Measurements from ENCODE around the gene CMIP.
A peak's percentile ranks its signal among the peaks of the same experiment; 100 is the strongest.

Gene CMIP

GRCh38 chr16:81658373-81658772, 213.8 kb downstream of the CMIP start:
- Mint-ChIP-seq H3K9me3 (no peaks in the 10 kb centered on the region), H3K4me1 (ENCODE audit: low read depth) (no peaks in the 10 kb centered on the region), H3K4me3 (no peak overlapping the region), H3K27me3 (no peaks in the 10 kb centered on the region), H3K27ac (no peak overlapping the region), H3K36me3 (ENCODE audit: low read depth) (peaks cover 61% of the 10 kb centered on the region)
- no peak for DNase-seq

- no peak overlapping the region for H3K27ac Mint-ChIP-seq
- no peaks in the 10 kb centered on the region for H3K9me3 Mint-ChIP-seq
- DNase-seq, result no peak
- H3K4me1 Mint-ChIP-seq (ENCODE audit: low read depth), result no peaks in the 10 kb centered on the region
- H3K27me3 Mint-ChIP-seq, result no peaks in the 10 kb centered on the region
- H3K4me3 Mint-ChIP-seq, result no peak overlapping the region
- peaks cover 66% of the 10 kb centered on the region for H3K36me3 Mint-ChIP-seq (ENCODE audit: low read depth)
Observed at GRCh38 chr16:81659249-81659648, 214.6 kb downstream of the CMIP start.

DNA sequence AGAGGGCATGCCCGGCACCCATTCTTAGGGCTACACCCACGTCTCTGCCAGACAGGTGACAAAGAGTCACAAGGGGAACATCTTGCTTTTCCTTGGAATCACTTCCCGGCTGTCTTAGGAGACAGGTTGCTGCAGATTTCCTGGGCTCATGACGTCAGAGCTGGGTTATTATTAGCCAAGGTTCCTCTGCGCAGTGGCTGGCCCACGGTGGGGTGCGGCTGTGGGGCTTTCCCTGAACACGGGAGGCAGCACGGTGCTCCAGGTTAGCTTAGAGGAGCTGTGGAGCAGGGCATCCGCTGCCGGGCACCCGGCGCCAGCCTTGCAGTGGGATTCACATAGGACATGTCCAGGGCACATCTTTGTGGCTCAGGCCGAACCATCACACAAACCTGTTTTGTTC, 216.5 kb downstream of the CMIP start:
- peaks cover 76% of the 10 kb centered on the region for H3K36me3 Mint-ChIP-seq (ENCODE audit: low read depth)
- no peaks in the 10 kb centered on the region for H3K27me3 Mint-ChIP-seq
- no peaks in the 10 kb centered on the region for H3K9me3 Mint-ChIP-seq
- DNase-seq, result no peak
- no peaks in the 10 kb centered on the region for H3K4me1 Mint-ChIP-seq (ENCODE audit: low read depth)
- no peak overlapping the region for H3K27ac Mint-ChIP-seq
- no peak overlapping the region for H3K4me3 Mint-ChIP-seq

- Mint-ChIP-seq H3K27ac (no peak overlapping the region), H3K27me3 (no peaks in the 10 kb centered on the region), H3K4me3 (no peak overlapping the region), H3K4me1 (ENCODE audit: low read depth) (no peaks in the 10 kb centered on the region), H3K9me3 (no peaks in the 10 kb centered on the region), H3K36me3 (ENCODE audit: low read depth) (peaks cover 67% of the 10 kb centered on the region)
- no peak for DNase-seq
Observed at GRCh38 chr16:81664153-81664552, 219.5 kb downstream of the CMIP start.

DNA sequence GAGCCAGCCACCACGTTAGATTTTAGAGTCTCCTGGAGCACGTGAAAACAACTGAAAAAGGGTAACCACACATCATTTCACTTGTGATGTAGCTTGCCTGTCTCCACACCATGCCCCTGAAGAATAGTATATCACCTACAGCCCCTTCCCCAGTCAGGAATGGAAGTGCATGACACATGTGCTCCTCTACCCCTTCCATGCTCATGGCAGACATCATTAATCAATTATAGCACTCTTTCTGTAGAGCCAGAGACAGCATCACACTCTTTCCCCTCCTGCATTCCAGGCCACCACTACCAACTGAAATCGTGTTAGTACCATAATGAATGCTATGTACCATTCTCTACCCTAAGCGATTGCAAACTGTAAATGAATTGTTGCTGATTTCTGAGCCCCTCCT, 221.0 kb downstream of the CMIP start:
- H3K27ac Mint-ChIP-seq, result peak overlapping the region; percentile 27
- H3K4me1 Mint-ChIP-seq (ENCODE audit: low read depth), result no peaks in the 10 kb centered on the region
- DNase-seq, result no peak
- no peak overlapping the region for H3K4me3 Mint-ChIP-seq
- no peaks in the 10 kb centered on the region for H3K9me3 Mint-ChIP-seq
- peaks cover 66% of the 10 kb centered on the region for H3K36me3 Mint-ChIP-seq (ENCODE audit: low read depth)
- H3K27me3 Mint-ChIP-seq, result no peaks in the 10 kb centered on the region

DNA sequence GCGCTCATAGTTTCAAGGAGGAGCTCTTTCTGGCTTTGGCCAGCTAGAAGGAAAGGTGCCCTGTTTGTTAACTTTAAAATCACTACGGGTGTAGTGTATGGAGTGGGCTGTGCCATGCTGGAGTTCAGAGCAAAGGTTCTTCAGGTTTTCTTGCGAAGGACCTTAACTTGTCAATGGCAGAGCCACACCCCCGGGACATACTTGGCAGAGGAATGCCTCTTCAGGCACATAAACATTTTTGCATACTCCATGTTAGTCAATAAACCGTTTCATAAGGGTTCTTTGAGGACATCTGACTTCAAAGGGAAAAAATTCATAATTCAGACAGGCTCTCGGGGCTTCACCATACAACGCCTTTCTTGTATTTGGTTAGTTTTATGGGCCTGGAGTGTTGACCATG, 221.5 kb downstream of the CMIP start:
- no peak overlapping the region for H3K27ac Mint-ChIP-seq
- no peaks in the 10 kb centered on the region for H3K27me3 Mint-ChIP-seq
- no peak for DNase-seq
- peaks cover 69% of the 10 kb centered on the region for H3K36me3 Mint-ChIP-seq (ENCODE audit: low read depth)
- H3K9me3 Mint-ChIP-seq, result no peaks in the 10 kb centered on the region
- no peaks in the 10 kb centered on the region for H3K4me1 Mint-ChIP-seq (ENCODE audit: low read depth)
- H3K4me3 Mint-ChIP-seq, result no peak overlapping the region

DNA sequence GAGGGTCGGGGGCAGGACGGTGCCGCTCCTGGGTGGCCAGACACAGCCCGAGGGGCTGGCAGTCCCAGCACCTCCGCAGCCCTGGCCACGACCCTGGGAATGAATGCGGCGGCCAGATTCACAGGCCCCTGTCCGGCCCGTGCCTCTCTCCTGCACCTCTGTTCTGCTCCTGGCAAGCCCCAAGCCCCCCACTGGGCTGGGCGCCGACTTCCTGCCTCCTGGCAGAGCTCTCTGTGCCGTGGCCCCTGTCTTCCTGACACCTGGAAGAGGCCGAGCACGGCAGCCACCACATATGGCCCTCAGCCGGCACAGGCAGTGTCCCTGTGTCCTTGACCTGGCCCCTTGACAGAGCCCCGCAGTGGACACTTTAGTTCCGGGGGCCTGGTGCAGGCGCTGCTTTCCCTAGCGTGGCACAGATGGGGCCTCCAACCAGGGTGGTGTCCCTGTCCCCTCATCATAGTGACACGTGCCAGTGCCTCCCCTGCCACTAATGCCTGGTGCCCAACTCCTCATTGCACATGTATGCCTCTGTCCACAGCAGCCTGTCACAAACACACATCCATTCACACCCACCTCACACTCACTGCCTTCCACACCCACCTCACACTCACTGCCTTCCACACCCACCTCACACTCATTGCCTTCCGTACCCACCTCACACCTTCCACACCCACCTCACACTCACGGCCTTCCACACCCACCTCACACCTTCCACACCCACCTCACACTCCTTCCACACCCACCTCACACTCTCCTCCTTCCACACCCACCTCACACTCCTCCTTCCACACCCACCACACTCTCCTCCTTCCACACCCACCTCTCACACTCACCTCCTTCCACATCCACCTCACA, 223.9 kb downstream of the CMIP start:
- peaks cover 69% of the 10 kb centered on the region for H3K36me3 Mint-ChIP-seq (ENCODE audit: low read depth)

GRCh38 chr16:81669473-81670350, 225.1 kb downstream of the CMIP start:
- no peaks in the 10 kb centered on the region for H3K4me1 Mint-ChIP-seq (ENCODE audit: low read depth)
- no peak for DNase-seq
- no peaks in the 10 kb centered on the region for H3K27me3 Mint-ChIP-seq
- H3K27ac Mint-ChIP-seq, result peak overlapping the region; percentile 71
- H3K36me3 Mint-ChIP-seq (ENCODE audit: low read depth), result peaks cover 64% of the 10 kb centered on the region
- H3K4me3 Mint-ChIP-seq, result no peak overlapping the region
- no peaks in the 10 kb centered on the region for H3K9me3 Mint-ChIP-seq

More for the DNA sequence above, 223.9 kb downstream of the CMIP start:
- no peak for DNase-seq
- Mint-ChIP-seq H3K27me3 (no peaks in the 10 kb centered on the region), H3K4me1 (ENCODE audit: low read depth) (no peaks in the 10 kb centered on the region), H3K4me3 (no peak overlapping the region), H3K9me3 (no peaks in the 10 kb centered on the region), H3K27ac (no peak overlapping the region)

DNA sequence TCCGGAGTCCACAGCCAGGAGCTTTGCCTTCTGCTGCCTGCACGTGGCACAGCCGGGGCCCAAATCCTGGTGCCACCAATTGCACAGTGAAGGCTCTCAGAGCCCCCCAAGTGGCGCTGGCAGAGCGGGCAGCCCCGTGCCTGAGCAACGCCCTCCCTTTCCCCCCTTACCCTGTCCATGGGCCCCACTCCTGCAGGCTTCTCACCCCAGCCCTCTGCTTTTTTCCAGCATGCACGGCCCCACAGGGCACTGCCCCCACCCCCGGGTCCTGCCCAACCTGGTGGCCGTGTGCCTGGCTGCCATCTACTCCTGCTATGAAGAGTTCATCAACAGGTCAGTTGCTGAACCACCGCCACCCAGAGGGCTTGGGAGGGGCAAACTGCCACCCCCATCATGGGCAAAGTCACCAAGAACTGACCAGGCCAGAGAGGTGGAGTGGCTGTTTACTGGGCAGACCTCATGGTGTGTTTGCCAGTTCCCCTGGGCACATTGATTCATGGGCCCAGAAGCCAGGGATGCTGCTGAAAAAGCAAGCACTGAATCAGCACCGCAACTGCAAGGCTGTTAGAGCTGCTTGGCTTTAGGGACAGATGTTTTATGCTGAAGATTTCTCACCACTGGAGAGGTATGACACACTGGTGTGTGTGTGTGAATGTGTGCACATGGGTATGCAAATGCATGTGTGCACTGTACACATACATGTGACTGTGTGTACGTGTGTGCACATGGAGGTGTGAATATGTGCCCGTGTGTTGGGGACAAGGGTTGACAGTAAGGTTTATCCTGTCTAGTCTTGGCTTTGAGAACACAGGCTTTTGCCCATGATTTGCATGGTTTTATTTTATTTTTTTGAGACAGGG, 227.4 kb downstream of the CMIP start:
- H3K4me3 Mint-ChIP-seq, result no peak overlapping the region
- no peak overlapping the region for H3K27ac Mint-ChIP-seq
- no peaks in the 10 kb centered on the region for H3K9me3 Mint-ChIP-seq
- H3K36me3 Mint-ChIP-seq (ENCODE audit: low read depth), result peaks cover 60% of the 10 kb centered on the region
- H3K4me1 Mint-ChIP-seq (ENCODE audit: low read depth), result no peaks in the 10 kb centered on the region
- no peaks in the 10 kb centered on the region for H3K27me3 Mint-ChIP-seq
- no peak for DNase-seq

GRCh38 chr16:81673432-81673831, 228.8 kb downstream of the CMIP start:
- DNase-seq, result no peak
- Mint-ChIP-seq H3K4me3 (no peak overlapping the region), H3K4me1 (ENCODE audit: low read depth) (no peaks in the 10 kb centered on the region), H3K9me3 (no peaks in the 10 kb centered on the region), H3K27me3 (no peaks in the 10 kb centered on the region), H3K36me3 (ENCODE audit: low read depth) (peaks cover 64% of the 10 kb centered on the region), H3K27ac (no peak overlapping the region)

- no peaks in the 10 kb centered on the region for H3K27me3 Mint-ChIP-seq
- DNase-seq, result no peak
- H3K4me1 Mint-ChIP-seq (ENCODE audit: low read depth), result no peaks in the 10 kb centered on the region
- no peaks in the 10 kb centered on the region for H3K9me3 Mint-ChIP-seq
- peaks cover 72% of the 10 kb centered on the region for H3K36me3 Mint-ChIP-seq (ENCODE audit: low read depth)
- peak overlapping the region; percentile 9 for H3K27ac Mint-ChIP-seq
- no peak overlapping the region for H3K4me3 Mint-ChIP-seq
Observed at GRCh38 chr16:81675662-81676061, 231.1 kb downstream of the CMIP start.

- H3K4me3 Mint-ChIP-seq, result no peak overlapping the region
Observed at GRCh38 chr16:81676066-81676882, 231.7 kb downstream of the CMIP start.

DNA sequence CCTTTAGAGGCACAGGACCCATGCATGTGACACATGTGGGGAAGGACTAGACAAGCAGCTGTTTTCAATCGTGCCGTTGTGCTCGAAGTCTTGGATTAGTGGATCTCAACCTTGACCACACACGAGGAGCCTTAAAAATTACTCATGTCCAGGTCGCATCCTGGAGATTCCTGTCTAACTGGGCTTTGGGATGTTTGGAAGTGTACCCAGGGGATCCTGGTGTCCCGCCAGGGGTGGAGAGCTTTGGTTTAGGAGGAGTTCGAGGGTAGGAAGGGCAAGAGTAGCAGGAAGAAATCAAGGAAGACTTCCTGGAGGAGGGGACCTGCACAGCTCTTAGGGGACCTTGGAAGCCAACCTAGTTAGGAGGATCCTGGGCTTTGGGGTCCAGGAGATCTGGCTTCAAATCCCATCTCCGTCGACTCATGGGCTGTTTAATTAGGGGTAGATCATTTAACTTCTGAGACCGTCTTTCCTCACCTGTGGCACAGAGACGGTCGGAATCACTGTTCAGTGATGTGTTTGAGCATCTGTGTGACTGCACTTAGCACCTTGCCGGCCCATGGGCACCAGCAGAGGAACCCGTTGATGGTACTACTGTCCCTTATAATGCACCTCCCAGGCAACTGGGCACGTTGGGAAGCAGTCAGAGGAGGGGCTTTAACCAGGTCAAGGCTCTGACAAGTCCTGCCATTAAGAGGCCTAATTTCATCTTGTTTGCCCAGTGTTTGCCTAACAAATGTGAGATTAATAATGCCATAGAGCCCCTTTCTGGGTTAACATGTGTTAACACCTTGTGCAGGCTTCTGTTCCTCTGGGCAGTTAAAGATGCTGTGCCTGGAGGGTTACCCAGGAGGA, 232.5 kb downstream of the CMIP start:
- DNase-seq, result no peak
- Mint-ChIP-seq H3K9me3 (no peaks in the 10 kb centered on the region), H3K4me3 (no peak overlapping the region), H3K27ac (peak overlapping the region; percentile 63), H3K27me3 (no peaks in the 10 kb centered on the region), H3K4me1 (ENCODE audit: low read depth) (no peaks in the 10 kb centered on the region), H3K36me3 (ENCODE audit: low read depth) (peaks cover 74% of the 10 kb centered on the region)

More at GRCh38 chr16:81676066-81676882, 231.7 kb downstream of the CMIP start:
- Mint-ChIP-seq H3K27me3 (no peaks in the 10 kb centered on the region), H3K4me1 (ENCODE audit: low read depth) (no peaks in the 10 kb centered on the region), H3K9me3 (no peaks in the 10 kb centered on the region), H3K36me3 (ENCODE audit: low read depth) (peaks cover 72% of the 10 kb centered on the region), H3K27ac (no peak overlapping the region)
- no peak for DNase-seq
